Measurements from ENCODE around the gene DYNC2H1.

GRCh38 chr11:103378931-103379330 is 269.7 kb downstream of the DYNC2H1 start:
- no peak for TF ChIP-seq CTCF (IDR thresholded peaks at IDR 0.05)
- TF ChIP-seq POLR2AphosphoS5 (IDR thresholded peaks at IDR 0.05): no peak

Data from sigmoid colon (tissue), 4 donors.